Astrocyte (in vitro differentiated cells and primary cell): ENCODE results near the gene ITPKB.

ENCODE experiments used
- EZH2 ChIP-seq: IDR thresholded peaks from 2 replicates; pipeline ENCODE4 v1.6.1; 2012; ENCODE audit warnings: mild to moderate bottlenecking, low read length, inconsistent platforms; ENCODE audit not compliant: insufficient read depth
- TF ChIP-seq, protein P1 (sequence below): IDR thresholded peaks from 2 replicates; pipeline ENCODE4 v1.5.1; 2011; ENCODE audit warnings: low read depth, mild to moderate bottlenecking, inconsistent platforms, low read length, moderate library complexity; ENCODE audit not compliant: insufficient read depth

DNA sequence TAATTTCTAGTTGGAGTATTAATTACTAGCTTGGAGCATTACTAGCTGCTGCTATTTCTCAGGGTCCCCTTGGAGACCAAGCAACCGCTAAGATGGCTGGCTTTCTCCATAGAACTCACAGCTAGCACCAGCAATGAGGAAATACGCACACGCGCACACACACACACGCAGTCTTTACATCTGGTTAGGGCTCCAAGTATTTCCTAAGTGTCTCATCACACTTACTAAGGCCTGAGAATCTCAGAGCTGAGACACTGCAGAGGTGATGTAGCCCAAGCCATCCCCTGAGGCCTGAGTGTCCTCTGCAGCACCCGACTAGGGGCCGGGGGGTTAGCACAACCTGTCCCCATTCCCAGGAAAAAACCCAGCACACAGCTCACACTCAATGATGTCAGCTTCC lies 42.5 kb downstream of the ITPKB start:
- TF ChIP-seq, protein P1, sequence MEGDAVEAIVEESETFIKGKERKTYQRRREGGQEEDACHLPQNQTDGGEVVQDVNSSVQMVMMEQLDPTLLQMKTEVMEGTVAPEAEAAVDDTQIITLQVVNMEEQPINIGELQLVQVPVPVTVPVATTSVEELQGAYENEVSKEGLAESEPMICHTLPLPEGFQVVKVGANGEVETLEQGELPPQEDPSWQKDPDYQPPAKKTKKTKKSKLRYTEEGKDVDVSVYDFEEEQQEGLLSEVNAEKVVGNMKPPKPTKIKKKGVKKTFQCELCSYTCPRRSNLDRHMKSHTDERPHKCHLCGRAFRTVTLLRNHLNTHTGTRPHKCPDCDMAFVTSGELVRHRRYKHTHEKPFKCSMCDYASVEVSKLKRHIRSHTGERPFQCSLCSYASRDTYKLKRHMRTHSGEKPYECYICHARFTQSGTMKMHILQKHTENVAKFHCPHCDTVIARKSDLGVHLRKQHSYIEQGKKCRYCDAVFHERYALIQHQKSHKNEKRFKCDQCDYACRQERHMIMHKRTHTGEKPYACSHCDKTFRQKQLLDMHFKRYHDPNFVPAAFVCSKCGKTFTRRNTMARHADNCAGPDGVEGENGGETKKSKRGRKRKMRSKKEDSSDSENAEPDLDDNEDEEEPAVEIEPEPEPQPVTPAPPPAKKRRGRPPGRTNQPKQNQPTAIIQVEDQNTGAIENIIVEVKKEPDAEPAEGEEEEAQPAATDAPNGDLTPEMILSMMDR, result no peak
- no peak for TF ChIP-seq EZH2
